Measurements from ENCODE around the gene MOCOS. TPM values are rescaled to one million over a fixed set of nuclear protein-coding genes. Genes with fewer than 3 reads are reported as not detected.
A peak's percentile ranks its signal among the peaks of the same experiment; 100 is the strongest.

MOCOS gene
- total RNA-seq, 3 donors from 2014 or later, result 5.2 to 9.7 (median 9.1) TPM

GRCh38 chr18:36287653-36288052 is 100.4 kb downstream of the MOCOS start:
- no peaks in the 10 kb centered on the region for H3K36me3 ChIP-seq
- H3K4me1 ChIP-seq, result no peaks in the 10 kb centered on the region
- intact Hi-C loops (cut with DNase I; ENCODE audit: low total_unique reads), result loop anchor here (5.0 to 10.0 kb wide), 2 partner anchors 195 to 273 kb away; no protein-coding TSS in a partner anchor
- H3K9me3 ChIP-seq, result peaks cover 0 to 6% of the 10 kb centered on the region in 2 donors
- no peak overlapping the region for H3K27ac ChIP-seq
- no peak for TF ChIP-seq POLR2A (IDR thresholded peaks at IDR 0.05)
- TF ChIP-seq CTCF (IDR thresholded peaks at IDR 0.05), result no peak
- no peak for TF ChIP-seq POLR2AphosphoS5 (IDR thresholded peaks at IDR 0.05)
- no peak overlapping the region for H3K4me3 ChIP-seq
- no peaks in the 10 kb centered on the region for H3K27me3 ChIP-seq
- no peak for DNase-seq (ENCODE audit: low spot score in 2 of 2)

GRCh38 chr18:36288689-36289088 is 101.4 kb downstream of the MOCOS start:
- no peak overlapping the region for H3K4me3 ChIP-seq
- no peak for DNase-seq (ENCODE audit: low spot score in 2 of 2)
- H3K27ac ChIP-seq, result no peak overlapping the region
- peaks cover 0 to 6% of the 10 kb centered on the region in 2 donors for H3K9me3 ChIP-seq
- no peaks in the 10 kb centered on the region for H3K27me3 ChIP-seq
- H3K36me3 ChIP-seq, result no peaks in the 10 kb centered on the region
- TF ChIP-seq CTCF (IDR thresholded peaks at IDR 0.05) (no peak), POLR2AphosphoS5 (IDR thresholded peaks at IDR 0.05) (no peak), POLR2A (IDR thresholded peaks at IDR 0.05) (no peak)
- intact Hi-C loops (cut with DNase I; ENCODE audit: low total_unique reads), result loop anchor here (5.0 to 10.0 kb wide), 2 partner anchors 196 to 274 kb away; no protein-coding TSS in a partner anchor
- no peaks in the 10 kb centered on the region for H3K4me1 ChIP-seq

GRCh38 chr18:36294031-36294430 is 106.7 kb downstream of the MOCOS start:
- Histone ChIP-seq H3K27ac (no peak overlapping the region), H3K36me3 (no peaks in the 10 kb centered on the region), H3K27me3 (no peaks in the 10 kb centered on the region), H3K4me1 (no peaks in the 10 kb centered on the region), H3K9me3 (peaks cover 0 to under 1% of the 10 kb centered on the region in 2 donors), H3K4me3 (no peak overlapping the region)
- intact Hi-C loops (cut with DNase I; ENCODE audit: low total_unique reads), result no loop called here
- no peak for DNase-seq (ENCODE audit: low spot score in 2 of 2)
- no peak for TF ChIP-seq POLR2A (IDR thresholded peaks at IDR 0.05)
- no peak for TF ChIP-seq CTCF (IDR thresholded peaks at IDR 0.05)
- TF ChIP-seq POLR2AphosphoS5 (IDR thresholded peaks at IDR 0.05), result no peak

GRCh38 chr18:36295214-36295613 is 107.9 kb downstream of the MOCOS start:
- intact Hi-C loops (cut with DNase I; ENCODE audit: low total_unique reads), result no loop called here

GRCh38 chr18:36295880-36296301 is 108.6 kb downstream of the MOCOS start:
- H3K36me3 ChIP-seq, result no peaks in the 10 kb centered on the region
- H3K4me3 ChIP-seq, result peak overlapping the region in 2 of 3 donors; percentile 73 to 94
- intact Hi-C loops (cut with DNase I; ENCODE audit: low total_unique reads), result no loop called here
- no peaks in the 10 kb centered on the region for H3K9me3 ChIP-seq
- TF ChIP-seq POLR2A (IDR thresholded peaks at IDR 0.05), result no peak
- no peak for TF ChIP-seq CTCF (IDR thresholded peaks at IDR 0.05)
- DNase-seq (ENCODE audit: low spot score in 2 of 2), result no peak
- H3K4me1 ChIP-seq, result no peaks in the 10 kb centered on the region
- peak overlapping the region in 1 of 2 donors; percentile 84 for H3K27ac ChIP-seq
- no peaks in the 10 kb centered on the region for H3K27me3 ChIP-seq

More at GRCh38 chr18:36295214-36295613, 107.9 kb downstream of the MOCOS start:
- no peak for DNase-seq (ENCODE audit: low spot score in 2 of 2)
- H3K4me1 ChIP-seq, result no peaks in the 10 kb centered on the region
- no peaks in the 10 kb centered on the region for H3K27me3 ChIP-seq
- no peak overlapping the region for H3K4me3 ChIP-seq
- H3K27ac ChIP-seq, result no peak overlapping the region
- TF ChIP-seq CTCF (IDR thresholded peaks at IDR 0.05) (no peak), POLR2AphosphoS5 (IDR thresholded peaks at IDR 0.05) (no peak), POLR2A (IDR thresholded peaks at IDR 0.05) (no peak)
- no peaks in the 10 kb centered on the region for H3K9me3 ChIP-seq
- H3K36me3 ChIP-seq, result no peaks in the 10 kb centered on the region
